ENCODE measurements around the gene WIPI1. TPM values are rescaled to one million over a fixed set of nuclear protein-coding genes. Genes with fewer than 3 reads are reported as not detected.
"Not testable (repeated sequence)": the region's sequence is repeated elsewhere in the genome, so short reads cannot be mapped to it uniquely, and the experiment has no call there.

WIPI1 gene
- total RNA-seq, 4 donors from 2014 or later = 27.0 to 59.4 (median 43.5) TPM

GRCh38 chr17:68381076-68381900 is 76.0 kb downstream of the WIPI1 start:
- H3K27me3 ChIP-seq = no peaks in the 10 kb centered on the region
- H3K27ac ChIP-seq (replicated peaks in 1 of 4) = no peak overlapping the region
- 84% methylated on average over 15 of the region's 15 CpGs for WGBS
- peaks cover 43 to 57% (median 48%) of the 10 kb centered on the region in 4 donors for H3K4me1 ChIP-seq
- no peaks in the 10 kb centered on the region for H3K36me3 ChIP-seq
- DNase-seq (ENCODE audit: extremely low spot score) = no peak
- intact Hi-C loops (cut with DNase I) = no loop called here
- H3K4me3 ChIP-seq = no peak overlapping the region
- H3K9me3 ChIP-seq = no peaks in the 10 kb centered on the region
- TF ChIP-seq POLR2AphosphoS5 (IDR thresholded peaks at IDR 0.05) (no peak), POLR2A (IDR thresholded peaks at IDR 0.05; ENCODE audit: low read depth) (no peak), CTCF (IDR thresholded peaks at IDR 0.05) (no peak), EP300 (IDR thresholded peaks at IDR 0.05) (no peak)

- no peak overlapping the region for H3K4me3 ChIP-seq
- no peaks in the 10 kb centered on the region for H3K36me3 ChIP-seq
- no peak for DNase-seq (ENCODE audit: extremely low spot score)
- no peaks in the 10 kb centered on the region for H3K9me3 ChIP-seq
- H3K4me1 ChIP-seq = peaks cover 36 to 52% (median 44%) of the 10 kb centered on the region in 4 donors
- H3K27me3 ChIP-seq = no peaks in the 10 kb centered on the region
- 97% methylated on average over 11 of the region's 11 CpGs for WGBS
- TF ChIP-seq POLR2AphosphoS5 (IDR thresholded peaks at IDR 0.05) = no peak
- TF ChIP-seq POLR2A (IDR thresholded peaks at IDR 0.05; ENCODE audit: low read depth) = no peak
- no peak for TF ChIP-seq EP300 (IDR thresholded peaks at IDR 0.05)
- H3K27ac ChIP-seq (replicated peaks in 1 of 4) = peak overlapping the region; percentile 84 to 93 (median 92)
- intact Hi-C loops (cut with DNase I) = no loop called here
These were observed 77.3 kb downstream of the WIPI1 start for GRCh38 chr17:68379692-68380677.

- intact Hi-C loops (cut with DNase I) = no loop called here
- WGBS = 89% methylated on average over 3 of the region's 3 CpGs
These were observed 78.2 kb downstream of the WIPI1 start for GRCh38 chr17:68379177-68379510.

GRCh38 chr17:68378268-68379176 is 78.8 kb downstream of the WIPI1 start:
- Histone ChIP-seq H3K27me3 (no peaks in the 10 kb centered on the region), H3K4me3 (peak overlapping the region; percentile 12 to 42 (median 28)), H3K4me1 (peaks cover 32 to 45% (median 36%) of the 10 kb centered on the region in 4 donors), H3K9me3 (no peaks in the 10 kb centered on the region), H3K27ac (replicated peaks in 1 of 4) (peak overlapping the region; percentile 84 to 93 (median 92)), H3K36me3 (no peaks in the 10 kb centered on the region)
- WGBS = 29% methylated on average over 17 of the region's 21 CpGs
- peak; percentile 97 for DNase-seq (ENCODE audit: extremely low spot score)
- no peak for TF ChIP-seq POLR2A (IDR thresholded peaks at IDR 0.05; ENCODE audit: low read depth)
- peak; percentile 86 for TF ChIP-seq EP300 (IDR thresholded peaks at IDR 0.05)
- peak; percentile 86 to 96 for TF ChIP-seq POLR2AphosphoS5 (IDR thresholded peaks at IDR 0.05)
- intact Hi-C loops (cut with DNase I) = no loop called here

More at GRCh38 chr17:68379177-68379510, 78.2 kb downstream of the WIPI1 start:
- H3K36me3 ChIP-seq = no peaks in the 10 kb centered on the region
- H3K27me3 ChIP-seq = no peaks in the 10 kb centered on the region
- H3K4me3 ChIP-seq = no peak overlapping the region
- DNase-seq (ENCODE audit: extremely low spot score) = no peak
- TF ChIP-seq CTCF (IDR thresholded peaks at IDR 0.05) = no peak
- no peak for TF ChIP-seq POLR2A (IDR thresholded peaks at IDR 0.05; ENCODE audit: low read depth)
- TF ChIP-seq POLR2AphosphoS5 (IDR thresholded peaks at IDR 0.05) = no peak
- no peak for TF ChIP-seq EP300 (IDR thresholded peaks at IDR 0.05)
- peaks cover 36 to 45% (median 41%) of the 10 kb centered on the region in 4 donors for H3K4me1 ChIP-seq
- no peaks in the 10 kb centered on the region for H3K9me3 ChIP-seq
- peak overlapping the region; percentile 84 to 93 (median 92) for H3K27ac ChIP-seq (replicated peaks in 1 of 4)

GRCh38 chr17:68377771-68378267 is 79.5 kb downstream of the WIPI1 start:
- no peak for TF ChIP-seq POLR2AphosphoS5 (IDR thresholded peaks at IDR 0.05)
- no peak for TF ChIP-seq POLR2A (IDR thresholded peaks at IDR 0.05; ENCODE audit: low read depth)
- TF ChIP-seq CTCF (IDR thresholded peaks at IDR 0.05) = no peak
- no peak for TF ChIP-seq EP300 (IDR thresholded peaks at IDR 0.05)
- H3K4me3 ChIP-seq = peak overlapping the region; percentile 12 to 42 (median 28)
- intact Hi-C loops (cut with DNase I) = no loop called here

GRCh38 chr17:68376178-68376577 is 81.1 kb downstream of the WIPI1 start:
- intact Hi-C loops (cut with DNase I); H3K27ac ChIP-seq (replicated peaks in 1 of 4); DNase-seq (ENCODE audit: extremely low spot score); H3K4me3 ChIP-seq; H3K36me3 ChIP-seq; H3K27me3 ChIP-seq; H3K9me3 ChIP-seq: not testable (repeated sequence)
- WGBS = 94% methylated on average over 2 of the region's 2 CpGs
- H3K4me1 ChIP-seq = peaks cover 29 to 41% (median 32%) of the 10 kb centered on the region in 4 donors

More at GRCh38 chr17:68377771-68378267, 79.5 kb downstream of the WIPI1 start:
- Histone ChIP-seq H3K27ac (replicated peaks in 1 of 4) (peak overlapping the region; percentile 84 to 93 (median 92)), H3K9me3 (no peaks in the 10 kb centered on the region), H3K36me3 (no peaks in the 10 kb centered on the region), H3K4me1 (peaks cover 29 to 41% (median 32%) of the 10 kb centered on the region in 4 donors), H3K27me3 (no peaks in the 10 kb centered on the region)
- DNase-seq (ENCODE audit: extremely low spot score) = no peak
- WGBS = 44% methylated on average over 7 of the region's 8 CpGs
